Heart right ventricle (tissue), 16 donors: ENCODE data around the gene NTNG2. TPM values are rescaled to one million over a fixed set of nuclear protein-coding genes. Genes with fewer than 3 reads are reported as not detected.

Source experiments
- ATAC-seq, 8 donors: fragments of 200-7000 bp; cut with Tn5 transposase; one replicate each; pipeline ENCODE4 v1.9.1; 2020; ENCODE audit warnings: mild to moderate bottlenecking in 8 of 8, moderate library complexity in 8 of 8, moderate number of reproducible peaks in 1 of 8
- DNase-seq, 2 donors: peaks; one replicate each; pipeline ENCODE4 v3.0.0-alpha.2; 2020
- H3K27ac ChIP-seq, 10 donors: fragments of 200-600 bp; sonication (generic) in 2 of 10; one replicate each; pipeline versions ENCODE4 v1.5.0 to v1.8.0; 2020 to 2022; ENCODE audit warnings: mild to moderate bottlenecking in 3 of 10
- H3K27me3 ChIP-seq, 7 donors: fragments of 200-600 bp; one replicate each; pipeline ENCODE4 v1.8.0; 2021 to 2022; ENCODE audit warnings: mild to moderate bottlenecking in 2 of 7
- H3K36me3 ChIP-seq, 9 donors: fragments of 200-600 bp; sonication (generic) in 1 of 9; one replicate each; pipeline versions ENCODE4 v1.5.0 to v1.8.0; 2020 to 2022; ENCODE audit warnings: mild to moderate bottlenecking in 2 of 9
- H3K4me1 ChIP-seq, 9 donors: fragments of 200-600 bp; sonication (generic) in 1 of 9; one replicate each; pipeline versions ENCODE4 v1.5.0 to v1.8.0; 2020 to 2022; ENCODE audit warnings: mild to moderate bottlenecking in 4 of 9
- H3K4me3 ChIP-seq, 10 donors: fragments of 200-600 bp; sonication (generic) in 2 of 10; one replicate each; pipeline versions ENCODE4 v1.5.0 to v1.8.0; 2020 to 2022; ENCODE audit warnings: mild to moderate bottlenecking in 7 of 10, moderate library complexity in 2 of 10
- H3K9me3 ChIP-seq, 11 donors: fragments of 200-600 bp in 10 of 11; sonication (generic) in 2 of 11; one replicate each; pipeline versions ENCODE4 v1.5.0 to v1.8.0; 2013 to 2022; ENCODE audit warnings: mild to moderate bottlenecking in 2 of 11, control low read depth in 1 of 11, moderate library complexity in 1 of 11
- CTCF ChIP-seq, 9 donors: fragments of 200-600 bp; sonication (generic) in 2 of 9; IDR thresholded peaks; one replicate each; pipeline versions ENCODE4 v1.5.0 to v1.8.0; 2021 to 2022; ENCODE audit warnings: antibody characterized with exemption in 9 of 9, mild to moderate bottlenecking in 5 of 9, moderate library complexity in 1 of 9
- WGBS, 2 donors: extraction: QIAGEN DNeasy Blood & Tissue Kit; methylation state at CpG; one replicate each; pipeline ENCODE4 v1.1.7; 2013; ENCODE audit warnings: inconsistent platforms in 1 of 2; 5-methylcytosine and 5-hydroxymethylcytosine counted together
- intact Hi-C, 10 donors: fragments of 100-400 bp; cut with DNase I; formaldehyde crosslinking; loops; one replicate each; pipeline versions ENCODE4 v1.11.1 to v1.14.2; 2022
- polyA plus RNA-seq, 2 donors: library from polyadenylated mRNA; stranded (reverse); fragments of 200-250 nt; gene quantifications; one replicate each; pipeline ENCODE4 v1.2.3, GENCODE V29; 2013
- total RNA-seq, 10 donors: library from RNA; stranded (reverse); fragmentation: NEBNext Ultra II Directional in 3 of 10; extraction: Animal tissue kit (Norgen Biotek cat#: 25700) in 3 of 10; gene quantifications; one replicate each; pipeline versions ENCODE4 v1.2.1 to v1.2.4, GENCODE V29; 2021 to 2023
- donor health status: Arrhythmogenic right ventricular cardiomyopathy.
- donor health status: ischemic (EF 13 %, LVEDD 7.1; RV severe dilation, severe dysfunction).
- donor health status: healthy with polysubstance abuse.
- donor health status: DM: no; HTN: yes; CAD: no.
- donor health status: DM: no; HTN: no; CAD: no.
- donor health status: ischemic (EF 25% LVEDD 6.9; RV normal size, moderate dysfunction).
- donor health status: ischemic (EF 25% LVEDD 5.7; RV mildly dilated, moderate dysfunction).
- donor health status: healthy.
- donor health status: DM: yes; HTN: yes; CAD: no.
- donor health status: Ischemic cardiomyopathy.
- donor health status: ischemic (EF 35%, LVEDD 5.7; RV mildly dilated, moderate dysfunction).
- donor health status: nonischemic (EF 11% LVEDD 7.7; RV severe dilation, severe dysfunction).
- donor health status: DM: yes; HTN: yes; CAD: no.
- donor health status: PGD.
- donor health status: ischemic (EF 29% LVEDD 5.4; RV normal size, mild dysfunction).
- donor health status: nonischemic (EF 23%, LVEDD 6.1; RV moderate dilation, normal function).

Gene NTNG2
- total and polyA plus RNA-seq, 12 donors = 0.29 to 7.6 (median 2.9) TPM

- ATAC-seq = no peak
- H3K27ac ChIP-seq = peak overlapping the region in 1 of 10 donors; percentile 25
- no peak for DNase-seq
- H3K4me3 ChIP-seq = no peak overlapping the region
- H3K4me1 ChIP-seq = peaks cover 3 to 47% (median 19%) of the 10 kb centered on the region in 9 donors
- intact Hi-C loops = loop anchor here in 8 of 10 donors (5.0 to 10.0 kb wide), 7 partner anchors 63 to 476 kb away; no protein-coding TSS in a partner anchor
- no peaks in the 10 kb centered on the region for H3K36me3 ChIP-seq
- peaks cover 0 to 9% (median 4%) of the 10 kb centered on the region in 7 donors for H3K27me3 ChIP-seq
- no peaks in the 10 kb centered on the region for H3K9me3 ChIP-seq
- no peak for TF ChIP-seq CTCF (IDR thresholded peaks at IDR 0.05)
- WGBS, 2 donors = 85 to 89% methylated on average over 22 of the region's 22 CpGs
Observed at GRCh38 chr9:132238026-132238972, 76.4 kb downstream of the NTNG2 start.

- TF ChIP-seq CTCF (IDR thresholded peaks at IDR 0.05) = no peak
- DNase-seq = no peak
- WGBS, 2 donors = 63 to 76% methylated on average over 19 of the region's 19 CpGs
Observed at GRCh38 chr9:132238992-132239391, 77.1 kb downstream of the NTNG2 start.

GRCh38 chr9:132239518-132239917 is 77.7 kb downstream of the NTNG2 start:
- intact Hi-C loops = loop anchor here in 8 of 10 donors (5.0 to 10.0 kb wide), 7 partner anchors 65 to 477 kb away; no protein-coding TSS in a partner anchor
- H3K4me1 ChIP-seq = peaks cover 3 to 47% (median 19%) of the 10 kb centered on the region in 9 donors
- no peaks in the 10 kb centered on the region for H3K36me3 ChIP-seq
- TF ChIP-seq CTCF (IDR thresholded peaks at IDR 0.05) = no peak
- 61 to 68% methylated on average over 3 of the region's 3 CpGs for WGBS, 2 donors
- peak overlapping the region in 1 of 10 donors; percentile 40 for H3K27ac ChIP-seq
- H3K27me3 ChIP-seq = peaks cover 0 to 12% (median 4%) of the 10 kb centered on the region in 7 donors
- no peak for DNase-seq
- no peak overlapping the region for H3K4me3 ChIP-seq
- no peak for ATAC-seq
- H3K9me3 ChIP-seq = no peaks in the 10 kb centered on the region

More at GRCh38 chr9:132238992-132239391, 77.1 kb downstream of the NTNG2 start:
- H3K9me3 ChIP-seq = no peaks in the 10 kb centered on the region
- no peak overlapping the region for H3K4me3 ChIP-seq
- peak overlapping the region in 1 of 10 donors; percentile 40 for H3K27ac ChIP-seq
- H3K4me1 ChIP-seq = peaks cover 3 to 47% (median 19%) of the 10 kb centered on the region in 9 donors
- peaks cover 0 to 12% (median 4%) of the 10 kb centered on the region in 7 donors for H3K27me3 ChIP-seq
- H3K36me3 ChIP-seq = no peaks in the 10 kb centered on the region
- no peak for ATAC-seq
- intact Hi-C loops = loop anchor here in 8 of 10 donors (5.0 to 10.0 kb wide), 7 partner anchors 64 to 477 kb away; no protein-coding TSS in a partner anchor
